SJCRH30 (cell line): ENCODE data around the gene MEGF11. TPM values are rescaled to one million over a fixed set of nuclear protein-coding genes. Genes with fewer than 3 reads are reported as not detected.
"Not testable (repeated sequence)": the region's sequence is repeated elsewhere in the genome, so short reads cannot be mapped to it uniquely, and the experiment has no call there.

ENCODE experiments used
- DNase-seq, 2 experiments: peaks; one replicate each; pipeline ENCODE4 v3.0.0-alpha.2; 2015 to 2020
- H3K27ac ChIP-seq: fragments of 250-450 bp; sonication (Bioruptor Pico); 2 replicates; pipeline ENCODE4 v1.5.1; 2020; ENCODE audit warnings: mild to moderate bottlenecking, moderate library complexity
- H3K27me3 ChIP-seq: fragments of 250-450 bp; sonication (Bioruptor Pico); 2 replicates; pipeline ENCODE4 v1.5.1; 2020; ENCODE audit warnings: mild to moderate bottlenecking, moderate library complexity
- H3K36me3 ChIP-seq: fragments of 250-450 bp; sonication (Bioruptor Pico); 2 replicates; pipeline ENCODE4 v1.5.1; 2020; ENCODE audit warnings: mild to moderate bottlenecking, moderate library complexity
- H3K4me1 ChIP-seq: fragments of 250-450 bp; sonication (Bioruptor Pico); 2 replicates; pipeline ENCODE4 v1.5.1; 2020; ENCODE audit warnings: mild to moderate bottlenecking, moderate library complexity
- H3K4me3 ChIP-seq: fragments of 250-450 bp; sonication (Bioruptor Pico); 2 replicates; pipeline ENCODE4 v1.5.1; 2020; ENCODE audit warnings: mild to moderate bottlenecking, moderate library complexity
- H3K9me3 ChIP-seq: fragments of 250-450 bp; sonication (Bioruptor Pico); replicated peaks from 2 replicates; pipeline ENCODE4 v1.5.1; 2020; ENCODE audit warnings: mild to moderate bottlenecking, moderate library complexity
- total RNA-seq: library from RNA; depleted of rRNA; stranded (reverse); fragments of >200 nt; shearing (Covaris generic); gene quantifications from 2 replicates; pipeline ENCODE4 v1.2.3, GENCODE V29; 2014

MEGF11 gene
- total RNA-seq, 1 experiment from 2014 or later = 8.7 TPM

DNA sequence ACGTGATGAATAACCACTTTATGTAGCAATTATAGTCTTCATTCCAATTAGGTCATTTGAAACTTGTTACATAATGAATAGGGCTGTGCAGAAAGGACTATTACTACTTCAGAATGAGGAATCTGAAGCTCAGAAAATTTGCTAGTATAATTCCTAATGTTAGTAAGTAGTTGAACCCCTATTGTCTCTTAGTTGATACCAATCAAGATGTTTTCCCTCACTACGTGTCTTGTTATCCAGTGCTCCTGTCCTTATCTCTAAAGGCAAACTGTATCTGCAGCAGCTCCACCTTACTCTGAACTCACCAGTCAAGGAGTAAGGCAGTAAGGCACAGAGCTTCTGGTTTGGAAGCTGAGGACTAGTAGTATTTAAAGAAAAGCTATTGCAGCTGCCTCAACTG lies 352.2 kb downstream of the MEGF11 start:
- Histone ChIP-seq H3K27me3 (no peaks in the 10 kb centered on the region), H3K27ac (no peak overlapping the region), H3K36me3 (peaks cover 4% of the 10 kb centered on the region; the same call in 1 of the 2 replicates), H3K9me3 (no peaks in the 10 kb centered on the region), H3K4me3 (no peak overlapping the region), H3K4me1 (peaks cover 4% of the 10 kb centered on the region; the same call in 1 of the 2 replicates)
- no peak for DNase-seq

DNA sequence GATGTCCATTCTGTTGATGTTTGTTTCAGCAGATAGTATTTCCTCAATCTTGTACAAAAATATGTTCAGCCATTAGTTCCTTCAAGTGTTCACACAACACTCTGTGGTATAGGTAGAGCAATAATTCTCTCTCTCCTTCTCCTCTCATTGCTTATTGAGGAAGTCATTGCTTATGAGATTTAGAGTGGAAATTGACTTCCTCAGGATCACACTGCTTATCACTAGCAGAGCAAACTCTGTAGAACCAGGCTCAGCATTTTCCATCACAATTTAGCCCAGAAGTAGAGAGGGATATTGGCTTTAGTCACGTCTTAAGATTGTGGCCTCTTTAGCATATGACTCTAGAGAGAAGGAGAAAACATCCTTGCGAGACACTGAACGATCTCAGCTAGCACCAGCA lies 353.1 kb downstream of the MEGF11 start:
- no peak for DNase-seq
- Histone ChIP-seq H3K27me3 (no peaks in the 10 kb centered on the region), H3K36me3 (peaks cover 4% of the 10 kb centered on the region; the same call in 1 of the 2 replicates), H3K4me3 (no peak overlapping the region), H3K4me1 (no peaks in the 10 kb centered on the region), H3K27ac (no peak overlapping the region), H3K9me3 (no peaks in the 10 kb centered on the region)

DNA sequence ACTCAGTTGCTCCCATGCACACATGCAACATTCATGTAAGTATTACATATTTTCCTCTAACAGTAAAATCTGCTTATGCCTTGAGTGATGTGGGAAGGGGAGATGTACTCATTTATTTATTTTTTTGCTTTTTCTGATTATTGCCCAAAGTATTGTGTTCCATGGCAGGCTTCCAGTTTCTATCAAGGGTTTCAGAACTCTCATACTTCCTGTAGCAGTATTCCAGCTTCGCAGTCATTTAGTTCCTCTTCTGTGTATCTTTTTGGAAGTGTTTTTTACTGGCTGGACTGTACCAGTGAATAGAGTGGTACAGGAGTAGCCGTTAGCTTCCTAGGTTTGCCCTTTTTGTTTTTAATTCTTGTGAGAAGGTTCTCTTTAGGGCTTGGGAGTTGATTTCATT lies 357.3 kb downstream of the MEGF11 start:
- H3K9me3 ChIP-seq = no peaks in the 10 kb centered on the region
- no peaks in the 10 kb centered on the region for H3K27me3 ChIP-seq
- no peak overlapping the region for H3K4me3 ChIP-seq
- no peak overlapping the region for H3K27ac ChIP-seq
- no peaks in the 10 kb centered on the region for H3K4me1 ChIP-seq
- peaks cover 12% of the 10 kb centered on the region for H3K36me3 ChIP-seq
- no peak for DNase-seq

DNA sequence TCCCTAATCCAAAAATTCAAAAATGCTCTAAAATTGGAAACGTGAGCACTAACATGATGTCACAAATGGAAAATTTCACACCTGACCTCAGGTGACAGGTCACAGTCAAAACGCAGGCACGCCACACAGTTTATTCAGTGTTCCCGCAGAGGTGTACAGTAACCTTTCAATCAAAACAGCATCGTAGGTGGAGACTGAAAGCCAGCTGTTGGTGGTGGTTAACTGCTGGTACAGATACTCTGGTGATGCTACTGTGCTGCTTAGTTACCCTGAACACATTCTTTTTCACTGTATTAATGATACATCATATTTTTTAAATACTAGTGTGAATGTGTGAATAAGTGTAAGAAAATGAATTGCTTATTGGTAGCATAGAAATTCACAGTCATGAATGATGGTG lies 360.5 kb downstream of the MEGF11 start:
- Histone ChIP-seq H3K4me3 (no peak overlapping the region), H3K4me1 (no peaks in the 10 kb centered on the region), H3K27ac (no peak overlapping the region), H3K27me3 (no peaks in the 10 kb centered on the region), H3K36me3 (peaks cover 31% of the 10 kb centered on the region), H3K9me3 (no peaks in the 10 kb centered on the region)
- DNase-seq = no peak

DNA sequence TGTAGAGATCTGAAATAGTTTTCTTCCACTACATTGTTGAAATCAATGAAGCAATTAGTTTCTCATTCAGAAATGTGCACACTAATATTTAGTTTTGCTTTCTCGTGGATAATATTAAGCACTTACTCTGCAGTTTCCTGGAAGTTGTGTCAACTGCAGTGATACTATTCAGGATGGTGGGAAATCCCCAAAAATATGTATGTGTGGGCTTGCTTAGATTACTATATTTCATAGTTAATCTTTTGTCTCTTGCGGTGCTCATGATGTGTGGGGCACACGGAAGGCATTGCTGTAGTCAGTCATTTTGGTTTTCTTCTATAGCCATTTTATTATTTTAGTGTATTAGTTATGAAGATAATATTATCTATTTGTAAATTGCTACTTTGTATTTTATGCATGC lies 364.6 kb downstream of the MEGF11 start:
- Histone ChIP-seq H3K9me3 (no peaks in the 10 kb centered on the region), H3K36me3 (peaks cover 47% of the 10 kb centered on the region), H3K4me1 (no peaks in the 10 kb centered on the region), H3K27ac (no peak overlapping the region), H3K27me3 (no peaks in the 10 kb centered on the region), H3K4me3 (no peak overlapping the region)
- no peak for DNase-seq

DNA sequence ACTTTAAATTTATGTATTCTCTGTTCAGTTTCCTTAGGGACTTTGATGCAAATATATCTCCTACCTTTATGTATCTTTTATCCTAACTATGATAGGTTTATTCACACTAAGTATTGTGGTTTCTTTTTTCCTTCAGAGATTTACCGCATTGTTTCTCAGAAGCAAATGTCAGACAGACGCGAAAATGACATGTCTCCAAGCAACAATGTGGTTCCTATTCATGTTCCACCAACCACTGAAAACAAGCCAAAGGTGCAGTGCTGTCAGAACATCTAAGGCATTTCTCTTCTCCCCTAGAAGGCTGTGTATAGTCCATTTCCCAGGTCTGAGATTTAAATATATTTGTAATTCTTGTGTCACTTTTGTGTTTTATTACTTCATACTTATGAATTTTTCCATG lies 366.0 kb downstream of the MEGF11 start:
- Histone ChIP-seq H3K4me3 (no peak overlapping the region), H3K27me3 (no peaks in the 10 kb centered on the region), H3K9me3 (no peaks in the 10 kb centered on the region), H3K36me3 (peaks cover 53% of the 10 kb centered on the region), H3K27ac (no peak overlapping the region), H3K4me1 (no peaks in the 10 kb centered on the region)
- no peak for DNase-seq

DNA sequence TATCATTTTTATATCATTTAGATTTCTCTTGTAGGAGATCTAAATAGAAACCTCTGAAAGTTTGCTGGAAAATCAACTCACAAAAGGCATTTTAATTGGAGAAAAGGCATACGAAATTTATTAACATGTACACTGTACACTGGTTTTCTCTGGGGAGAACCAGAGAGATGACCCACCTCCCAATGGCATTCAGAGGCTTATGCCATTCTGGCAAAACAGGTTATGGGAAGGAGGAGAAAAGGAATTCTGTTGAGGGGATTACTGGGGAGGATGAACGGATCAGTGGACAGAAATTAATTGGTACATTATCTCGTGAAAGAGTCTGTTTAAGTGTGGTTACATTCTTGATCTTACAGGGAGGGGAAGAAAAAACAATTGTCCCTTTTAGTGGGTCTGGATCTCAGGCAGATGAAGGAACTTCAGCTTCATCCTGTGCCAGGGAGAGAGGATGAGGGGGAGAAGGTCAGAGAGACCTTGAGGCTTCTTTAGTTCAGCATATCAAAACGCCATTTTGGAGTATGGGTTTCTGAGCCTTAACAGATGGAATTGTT lies 367.8 kb downstream of the MEGF11 start:
- Histone ChIP-seq H3K36me3 (peaks cover 61% of the 10 kb centered on the region), H3K4me1 (no peaks in the 10 kb centered on the region)
- DNase-seq = no peak

DNA sequence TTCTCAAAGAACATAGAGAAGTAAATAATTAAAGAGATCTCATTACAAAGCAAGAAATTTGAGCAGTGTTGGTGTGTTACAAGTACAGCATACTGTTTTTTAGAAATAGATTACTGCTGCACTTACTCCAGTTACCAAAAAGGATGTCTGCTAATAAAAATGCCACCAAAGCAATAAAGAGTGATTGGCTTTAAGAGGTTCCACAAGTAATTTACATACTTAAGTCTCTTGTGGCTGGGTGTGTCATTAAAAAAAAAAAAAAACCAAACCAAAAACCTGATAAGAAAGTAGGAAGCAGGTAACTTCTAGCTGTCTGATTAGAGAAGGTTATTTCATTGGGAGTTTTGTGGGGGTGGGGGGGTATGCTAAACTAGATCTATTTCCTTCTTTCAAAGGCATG lies 369.0 kb downstream of the MEGF11 start:
- Histone ChIP-seq H3K4me1 (no peaks in the 10 kb centered on the region), H3K36me3 (peaks cover 65% of the 10 kb centered on the region), H3K27me3 (no peaks in the 10 kb centered on the region), H3K4me3 (no peak overlapping the region), H3K27ac (no peak overlapping the region), H3K9me3 (no peaks in the 10 kb centered on the region)
- DNase-seq = no peak

More for the DNA sequence above, 367.8 kb downstream of the MEGF11 start:
- no peak overlapping the region for H3K27ac ChIP-seq
- no peak overlapping the region for H3K4me3 ChIP-seq
- H3K27me3 ChIP-seq = no peaks in the 10 kb centered on the region
- H3K9me3 ChIP-seq = no peaks in the 10 kb centered on the region

DNA sequence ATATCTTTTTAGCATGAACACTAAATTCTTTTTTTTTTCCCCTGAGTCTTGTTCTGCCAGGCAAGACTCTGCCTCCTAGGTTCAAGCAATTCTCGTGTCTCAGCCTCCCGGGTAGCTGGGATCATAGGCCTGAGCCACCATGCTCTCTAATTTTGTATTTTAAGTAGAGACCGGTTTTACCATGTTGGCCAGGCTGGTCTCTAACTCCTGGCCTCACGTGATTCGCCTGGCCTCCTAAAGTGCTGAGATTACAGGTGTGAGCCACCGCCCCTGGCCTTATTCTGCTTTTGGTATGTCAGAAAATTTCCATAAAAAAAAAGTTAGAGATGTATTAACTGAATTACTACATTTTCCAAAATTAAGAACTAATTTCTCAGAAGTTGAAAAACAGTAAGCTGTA lies 370.0 kb downstream of the MEGF11 start:
- Histone ChIP-seq H3K36me3 (peaks cover 61% of the 10 kb centered on the region), H3K27me3 (no peaks in the 10 kb centered on the region)

DNA sequence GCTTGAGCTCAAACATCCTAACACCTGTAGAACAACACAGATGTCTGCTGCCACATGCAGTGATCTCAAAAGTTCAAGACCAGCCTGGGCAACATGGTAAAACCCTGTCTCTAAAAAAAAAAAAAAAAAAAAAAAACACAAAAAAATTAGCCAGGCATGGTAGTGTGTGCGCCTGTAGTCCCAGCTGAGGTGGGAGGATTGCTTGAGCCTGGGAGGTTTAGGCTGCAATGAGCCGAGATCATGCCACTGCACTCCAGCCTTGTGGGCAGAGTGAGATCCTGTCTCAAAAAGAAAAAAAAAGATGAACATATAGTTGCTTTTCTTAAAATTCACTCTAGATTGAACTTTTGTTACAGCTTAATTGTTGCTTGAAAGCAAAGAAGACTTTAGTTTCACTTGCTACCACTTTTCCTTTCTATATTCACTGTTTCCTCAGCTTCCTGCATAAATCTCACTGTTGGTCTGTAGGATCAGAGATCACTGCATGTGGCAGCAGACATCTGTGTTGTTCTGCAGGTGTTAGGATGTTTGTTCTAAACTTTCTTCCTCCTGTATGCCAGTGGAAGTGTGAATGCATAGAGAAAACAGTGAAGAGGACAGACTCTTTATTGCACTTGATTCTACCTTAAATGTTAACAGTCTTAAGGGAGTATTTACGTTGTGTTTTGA lies 371.6 kb downstream of the MEGF11 start:
- no peaks in the 10 kb centered on the region for H3K27me3 ChIP-seq
- H3K36me3 ChIP-seq = peaks cover 64% of the 10 kb centered on the region
- DNase-seq = no peak

More for the DNA sequence above, 370.0 kb downstream of the MEGF11 start:
- H3K4me3 ChIP-seq = no peak overlapping the region
- no peaks in the 10 kb centered on the region for H3K9me3 ChIP-seq
- no peaks in the 10 kb centered on the region for H3K4me1 ChIP-seq
- no peak for DNase-seq
- no peak overlapping the region for H3K27ac ChIP-seq

DNA sequence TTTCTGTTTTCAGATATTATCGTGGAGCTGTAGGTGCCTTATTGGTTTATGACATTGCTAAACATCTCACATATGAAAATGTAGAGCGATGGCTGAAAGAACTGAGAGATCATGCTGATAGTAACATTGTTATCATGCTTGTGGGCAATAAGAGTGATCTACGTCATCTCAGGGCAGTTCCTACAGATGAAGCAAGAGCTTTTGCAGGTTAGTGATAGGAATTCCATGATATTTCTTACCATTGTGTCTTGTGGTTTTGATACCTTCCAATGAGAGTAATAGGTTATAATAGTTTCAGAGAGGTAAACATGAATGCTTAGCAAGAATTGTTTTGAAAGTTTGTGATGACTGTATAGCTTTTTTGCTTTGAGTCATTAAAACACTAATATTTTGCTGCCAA lies 375.8 kb downstream of the MEGF11 start:
- Histone ChIP-seq H3K4me3 (no peak overlapping the region), H3K27me3 (no peaks in the 10 kb centered on the region), H3K27ac (no peak overlapping the region), H3K9me3 (no peaks in the 10 kb centered on the region), H3K4me1 (no peaks in the 10 kb centered on the region), H3K36me3 (peaks cover 49% of the 10 kb centered on the region)
- no peak for DNase-seq

More for the DNA sequence above, 371.6 kb downstream of the MEGF11 start:
- Histone ChIP-seq H3K9me3 (no peaks in the 10 kb centered on the region), H3K27ac (no peak overlapping the region), H3K4me3 (no peak overlapping the region), H3K4me1 (no peaks in the 10 kb centered on the region)

DNA sequence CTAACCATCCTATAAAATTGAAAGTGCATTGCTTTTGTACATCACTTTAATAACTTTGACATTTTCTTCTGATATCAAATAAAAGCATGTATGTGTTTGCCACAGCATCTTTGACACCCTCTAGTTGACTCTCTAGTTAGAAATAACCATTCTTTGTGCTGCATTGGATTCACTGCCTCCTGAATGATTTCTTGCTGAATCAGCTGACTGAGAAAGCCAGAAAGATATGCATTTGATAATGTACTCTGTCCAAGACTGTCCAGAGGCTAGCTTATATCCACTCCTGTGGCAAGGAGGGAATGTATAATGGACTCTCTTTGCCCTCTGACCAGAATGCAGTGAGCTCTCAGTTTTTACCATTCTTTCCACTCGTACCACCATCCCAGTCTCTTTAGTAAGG lies 378.1 kb downstream of the MEGF11 start:
- Histone ChIP-seq H3K27me3 (no peaks in the 10 kb centered on the region), H3K4me3 (no peak overlapping the region), H3K9me3 (no peaks in the 10 kb centered on the region), H3K4me1 (no peaks in the 10 kb centered on the region), H3K27ac (no peak overlapping the region), H3K36me3 (peaks cover 34% of the 10 kb centered on the region)
- no peak for DNase-seq

DNA sequence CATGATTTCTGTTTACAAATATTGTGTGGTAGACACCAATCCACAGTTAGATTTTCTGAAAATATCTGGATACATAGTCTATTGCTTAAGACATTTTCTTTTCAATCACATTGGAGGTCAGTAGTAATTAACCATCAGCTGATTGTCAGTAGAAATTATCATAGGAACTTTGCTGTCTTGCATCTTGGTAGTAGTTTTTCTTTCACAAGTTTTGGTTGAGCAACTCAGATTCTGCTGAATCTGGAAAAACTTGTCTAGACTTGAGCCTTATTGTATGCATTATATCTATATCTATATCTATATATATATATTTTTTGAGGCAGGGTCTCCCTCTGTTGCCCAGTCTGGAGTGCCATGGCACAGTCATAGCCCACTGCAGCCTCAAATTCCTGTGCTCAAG lies 380.3 kb downstream of the MEGF11 start:
- Histone ChIP-seq H3K36me3 (peaks cover 18% of the 10 kb centered on the region), H3K4me1 (no peaks in the 10 kb centered on the region), H3K27ac (no peak overlapping the region), H3K9me3 (no peaks in the 10 kb centered on the region), H3K27me3 (no peaks in the 10 kb centered on the region), H3K4me3 (no peak overlapping the region)
- DNase-seq = no peak

DNA sequence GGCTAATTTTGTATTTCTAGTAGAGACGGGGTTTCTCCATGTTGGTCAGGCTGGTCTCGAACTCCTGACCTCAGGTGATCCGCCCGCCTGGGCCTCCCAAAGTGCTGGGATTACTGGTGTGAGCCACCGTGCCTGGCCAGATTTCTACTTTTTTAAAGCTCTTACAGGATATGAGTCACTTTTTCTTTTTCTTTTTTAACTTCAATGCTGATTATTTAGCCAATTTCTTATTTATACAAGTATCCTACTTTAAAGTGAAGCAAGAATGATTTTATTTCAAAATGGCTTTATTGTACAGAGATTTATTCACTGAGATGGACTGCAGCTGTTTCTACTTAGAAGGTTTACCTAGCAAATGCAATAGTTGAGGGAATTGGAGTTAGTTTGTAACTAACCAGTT lies 381.0 kb downstream of the MEGF11 start:
- H3K36me3 ChIP-seq = peaks cover 11% of the 10 kb centered on the region
- H3K27ac ChIP-seq, H3K4me3 ChIP-seq, H3K27me3 ChIP-seq, H3K4me1 ChIP-seq, DNase-seq, H3K9me3 ChIP-seq: not testable (repeated sequence)

DNA sequence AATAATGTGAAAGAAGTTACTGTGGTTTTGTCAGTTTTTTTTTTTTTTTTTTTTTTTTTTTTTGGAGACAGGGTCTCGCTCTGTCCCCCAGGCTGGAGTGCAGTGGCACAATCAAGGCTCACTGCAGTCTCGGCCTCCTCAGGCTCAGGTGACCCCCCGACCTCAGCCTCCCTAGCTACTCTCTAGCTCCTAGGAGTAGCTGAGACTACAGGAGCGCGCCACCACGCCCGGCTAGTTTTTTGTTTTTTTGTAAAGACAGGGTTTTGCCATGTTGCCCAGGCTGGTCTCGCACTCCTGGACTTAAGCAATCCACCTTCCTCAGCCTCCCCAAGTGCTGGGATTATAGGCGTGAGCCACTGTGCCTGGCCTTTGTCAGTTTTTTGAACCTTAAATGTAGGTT lies 381.7 kb downstream of the MEGF11 start:
- not testable (repeated sequence) for H3K27me3 ChIP-seq, H3K9me3 ChIP-seq, DNase-seq, H3K4me3 ChIP-seq, H3K36me3 ChIP-seq, H3K27ac ChIP-seq, H3K4me1 ChIP-seq
